Bronchial smooth muscle cell (primary cell): Measurements from ENCODE around the gene HEXIM1. TPM values are rescaled to one million over a fixed set of nuclear protein-coding genes. Genes with fewer than 3 reads are reported as not detected.

Experiments
- total RNA-seq: library from RNA; depleted of rRNA; stranded (reverse); fragments of >200 nt; gene quantifications from 2 replicates; pipeline ENCODE4 v1.2.1, GENCODE V29; 2014

HEXIM1 gene
- total RNA-seq = 5.5 and 8.7 TPM in 2 replicates

GRCh38 chr17:45148183-45149036 is at the start of gene HEXIM1:
Gene HEXIM1 (plus strand): TSS chr17:45148475. CDS start chr17:45149191, 716 bp downstream.

GRCh38 chr17:45132320-45132571 is 16.0 kb upstream of the HEXIM1 start, which contains the start of gene PLCD3:
Gene PLCD3 (minus strand): TSS chr17:45132515. CDS start chr17:45132410, 105 bp downstream.

GRCh38 chr17:45135192-45135977 is 12.9 kb upstream of the HEXIM1 start, which contains the start of gene ACBD4:
Gene ACBD4 (plus strand): TSS chr17:45135687. CDS start chr17:45136145, 458 bp downstream.

GRCh38 chr17:45161288-45162024 is 13.2 kb downstream of the HEXIM1 start, which contains the start of gene HEXIM2:
Gene HEXIM2 (plus strand): TSS chr17:45161875. CDS start chr17:45162794, 919 bp downstream.

Other genes starting within 250 kb of the HEXIM1 start
- gene EFTUD2, start 249.0 kb upstream of the HEXIM1 start, total RNA-seq = 68.9 and 75.3 TPM in 2 replicates
- 0.16 and 0.17 TPM in 2 replicates for gene GFAP, start 233.0 kb upstream of the HEXIM1 start, total RNA-seq
- gene KIF18B, start 200.7 kb upstream of the HEXIM1 start, total RNA-seq = 0.32 and 0.77 TPM in 2 replicates
- gene C1QL1, start 180.2 kb upstream of the HEXIM1 start, total RNA-seq = 0.32 and 1.1 TPM in 2 replicates
- gene DCAKD, start 96.8 kb upstream of the HEXIM1 start, total RNA-seq = 30.9 and 39.3 TPM in 2 replicates
- 55.5 and 80.2 TPM in 2 replicates for gene NMT1, start 87.2 kb upstream of the HEXIM1 start, total RNA-seq
- gene PLCD3, start 16.0 kb upstream of the HEXIM1 start, total RNA-seq = 39.1 and 45.8 TPM in 2 replicates
- 5.8 and 7.4 TPM in 2 replicates for gene ACBD4, start 12.8 kb upstream of the HEXIM1 start, total RNA-seq
- 13.8 and 17.3 TPM in 2 replicates for gene HEXIM2, start 13.4 kb downstream of the HEXIM1 start, total RNA-seq
- gene FMNL1, start 73.4 kb downstream of the HEXIM1 start, total RNA-seq = 9.9 and 14.5 TPM in 2 replicates
- not detected in 2 replicates for gene SPATA32, start 113.6 kb downstream of the HEXIM1 start, total RNA-seq
- 4.1 and 4.6 TPM in 2 replicates for gene MAP3K14, start 168.5 kb downstream of the HEXIM1 start, total RNA-seq